HUES6 (cell line): Measurements from ENCODE around the gene ENPP4.
"Not testable (repeated sequence)": the region's sequence is repeated elsewhere in the genome, so short reads cannot be mapped to it uniquely, and the experiment has no call there.

ENCODE experiments used
- H3K27ac ChIP-seq: 2 replicates; pipeline ENCODE4 v1.7.0; 2013; ENCODE audit warnings: low read depth, mild to moderate bottlenecking, low read length, inconsistent platforms
- H3K27me3 ChIP-seq: 2 replicates; pipeline ENCODE4 v1.6.1; 2013; ENCODE audit warnings: low read length; ENCODE audit not compliant: control insufficient read depth, insufficient read depth
- H3K36me3 ChIP-seq: 2 replicates; pipeline ENCODE4 v1.6.1; 2013; ENCODE audit warnings: low read length; ENCODE audit not compliant: control insufficient read depth, insufficient read depth
- H3K4me1 ChIP-seq: 2 replicates; pipeline ENCODE4 v1.6.1; 2013; ENCODE audit warnings: low read length; ENCODE audit not compliant: control insufficient read depth, insufficient read depth
- H3K4me3 ChIP-seq: 2 replicates; pipeline ENCODE4 v1.5.1; 2013; ENCODE audit warnings: low read depth, low read length
- H3K9ac ChIP-seq: one replicate; pipeline ENCODE4 v1.6.1; 2013; ENCODE audit warnings: mild to moderate bottlenecking, low read length
- H3K9me3 ChIP-seq: 2 replicates; pipeline ENCODE4 v1.6.1; 2013; ENCODE audit warnings: low read depth, low read length; ENCODE audit not compliant: control insufficient read depth, insufficient read depth

Gene ENPP4

GRCh38 chr6:46103441-46104115 lies 26.2 kb upstream of the ENPP4 start:
- H3K4me3 ChIP-seq, result no peak overlapping the region
- H3K9ac ChIP-seq, result no peak overlapping the region
- 0 out of 2 replicates have a peak, but pooled peaks cover 2% of the 10 kb centered on the region for H3K9me3 ChIP-seq
- no peaks in the 10 kb centered on the region for H3K36me3 ChIP-seq
- H3K27me3 ChIP-seq, result no peaks in the 10 kb centered on the region
- no peaks in the 10 kb centered on the region for H3K4me1 ChIP-seq
- no peak overlapping the region for H3K27ac ChIP-seq

- Histone ChIP-seq H3K36me3 (no peaks in the 10 kb centered on the region), H3K4me1 (no peaks in the 10 kb centered on the region), H3K27me3 (no peaks in the 10 kb centered on the region), H3K4me3 (no peak overlapping the region), H3K9ac (no peak overlapping the region), H3K27ac (no peak overlapping the region), H3K9me3 (0 out of 2 replicates have a peak, but pooled peaks cover 2% of the 10 kb centered on the region)
Measured at GRCh38 chr6:46104209-46104608, 25.6 kb upstream of the ENPP4 start.

GRCh38 chr6:46105568-46105967 lies 24.2 kb upstream of the ENPP4 start:
- no peak overlapping the region for H3K27ac ChIP-seq

GRCh38 chr6:46113370-46113769 lies 16.4 kb upstream of the ENPP4 start:
- no peak overlapping the region for H3K27ac ChIP-seq
- no peaks in the 10 kb centered on the region for H3K27me3 ChIP-seq
- H3K4me3 ChIP-seq, result no peak overlapping the region
- H3K36me3 ChIP-seq, result no peaks in the 10 kb centered on the region
- peaks cover 10% of the 10 kb centered on the region; the same call in 1 of the 2 replicates for H3K4me1 ChIP-seq
- H3K9ac ChIP-seq, result no peak overlapping the region
- H3K9me3 ChIP-seq, result no peaks in the 10 kb centered on the region

More at GRCh38 chr6:46105568-46105967, 24.2 kb upstream of the ENPP4 start:
- Histone ChIP-seq H3K4me3 (no peak overlapping the region), H3K4me1 (no peaks in the 10 kb centered on the region), H3K9ac (no peak overlapping the region), H3K36me3 (no peaks in the 10 kb centered on the region), H3K27me3 (no peaks in the 10 kb centered on the region), H3K9me3 (0 out of 2 replicates have a peak, but pooled peaks cover 2% of the 10 kb centered on the region)

- Histone ChIP-seq H3K36me3 (no peaks in the 10 kb centered on the region), H3K4me1 (peaks cover 10% of the 10 kb centered on the region; the same call in 1 of the 2 replicates), H3K9ac (no peak overlapping the region), H3K4me3 (no peak overlapping the region), H3K9me3 (peaks cover 13% of the 10 kb centered on the region), H3K27me3 (no peaks in the 10 kb centered on the region), H3K27ac (no peak overlapping the region)
Measured at GRCh38 chr6:46115634-46116033, 14.2 kb upstream of the ENPP4 start.

GRCh38 chr6:46116289-46116688 lies 13.5 kb upstream of the ENPP4 start:
- no peak overlapping the region for H3K4me3 ChIP-seq
- peaks cover 13% of the 10 kb centered on the region for H3K9me3 ChIP-seq
- H3K27me3 ChIP-seq, result no peaks in the 10 kb centered on the region
- H3K4me1 ChIP-seq, result peaks cover 10% of the 10 kb centered on the region; the same call in 1 of the 2 replicates
- H3K36me3 ChIP-seq, result no peaks in the 10 kb centered on the region
- no peak overlapping the region for H3K9ac ChIP-seq
- H3K27ac ChIP-seq, result no peak overlapping the region

- no peaks in the 10 kb centered on the region for H3K27me3 ChIP-seq
- peaks cover 13% of the 10 kb centered on the region for H3K9me3 ChIP-seq
- peaks cover 7% of the 10 kb centered on the region; the same call in 1 of the 2 replicates for H3K4me1 ChIP-seq
- no peak overlapping the region for H3K9ac ChIP-seq
- no peak overlapping the region for H3K4me3 ChIP-seq
- H3K36me3 ChIP-seq, result no peaks in the 10 kb centered on the region
- no peak overlapping the region for H3K27ac ChIP-seq
Measured at GRCh38 chr6:46118157-46118556, 11.6 kb upstream of the ENPP4 start.

- Histone ChIP-seq H3K9me3 (peaks cover 13% of the 10 kb centered on the region), H3K4me3 (no peak overlapping the region), H3K9ac (no peak overlapping the region), H3K36me3 (no peaks in the 10 kb centered on the region), H3K4me1 (0 out of 2 replicates have a peak, but pooled peaks cover under 1% of the 10 kb centered on the region), H3K27ac (no peak overlapping the region), H3K27me3 (no peaks in the 10 kb centered on the region)
Measured at GRCh38 chr6:46118836-46119235, 11.0 kb upstream of the ENPP4 start.

- not testable (repeated sequence) for H3K4me1 ChIP-seq, H3K9ac ChIP-seq, H3K27ac ChIP-seq, H3K4me3 ChIP-seq, H3K27me3 ChIP-seq, H3K36me3 ChIP-seq
- H3K9me3 ChIP-seq, result peaks cover 13% of the 10 kb centered on the region
Measured at GRCh38 chr6:46119679-46120078, 10.1 kb upstream of the ENPP4 start.

- Histone ChIP-seq H3K4me1 (0 out of 2 replicates have a peak, but pooled peaks cover 3% of the 10 kb centered on the region), H3K27me3 (peaks cover 37% of the 10 kb centered on the region), H3K4me3 (no peak overlapping the region), H3K9me3 (no peaks in the 10 kb centered on the region), H3K9ac (no peak overlapping the region), H3K27ac (no peak overlapping the region), H3K36me3 (no peaks in the 10 kb centered on the region)
Measured at GRCh38 chr6:46128476-46128875, 1.3 kb upstream of the ENPP4 start.

- Histone ChIP-seq H3K36me3 (no peaks in the 10 kb centered on the region), H3K9ac (peak overlapping the region; percentile 37), H3K27me3 (peaks cover 37% of the 10 kb centered on the region), H3K4me1 (0 out of 2 replicates have a peak, but pooled peaks cover 3% of the 10 kb centered on the region), H3K9me3 (no peaks in the 10 kb centered on the region), H3K27ac (no peak overlapping the region), H3K4me3 (peak overlapping the region; percentile 88)
Measured at GRCh38 chr6:46129291-46129628, 529 bp upstream of the ENPP4 start.
